Choroid plexus epithelial cell (primary cell): ENCODE measurements around the gene MAP3K5.

Source experiments
- DNase-seq: peaks from one replicate; pipeline ENCODE4 v3.0.0-alpha.2; 2010; ENCODE audit warnings: low read depth
- H3K4me3 ChIP-seq: 2 replicates; pipeline ENCODE4 v1.5.1; 2011; ENCODE audit warnings: low read depth, mild to moderate bottlenecking, control low read depth, low read length, moderate library complexity
- TF ChIP-seq, protein P1 (sequence below): conservative IDR thresholded peaks from 2 replicates; pipeline ENCODE4 v1.5.1; 2011; ENCODE audit warnings: low read depth, mild to moderate bottlenecking, control low read depth, inconsistent platforms, low read length, moderate library complexity

MAP3K5 gene

DNA sequence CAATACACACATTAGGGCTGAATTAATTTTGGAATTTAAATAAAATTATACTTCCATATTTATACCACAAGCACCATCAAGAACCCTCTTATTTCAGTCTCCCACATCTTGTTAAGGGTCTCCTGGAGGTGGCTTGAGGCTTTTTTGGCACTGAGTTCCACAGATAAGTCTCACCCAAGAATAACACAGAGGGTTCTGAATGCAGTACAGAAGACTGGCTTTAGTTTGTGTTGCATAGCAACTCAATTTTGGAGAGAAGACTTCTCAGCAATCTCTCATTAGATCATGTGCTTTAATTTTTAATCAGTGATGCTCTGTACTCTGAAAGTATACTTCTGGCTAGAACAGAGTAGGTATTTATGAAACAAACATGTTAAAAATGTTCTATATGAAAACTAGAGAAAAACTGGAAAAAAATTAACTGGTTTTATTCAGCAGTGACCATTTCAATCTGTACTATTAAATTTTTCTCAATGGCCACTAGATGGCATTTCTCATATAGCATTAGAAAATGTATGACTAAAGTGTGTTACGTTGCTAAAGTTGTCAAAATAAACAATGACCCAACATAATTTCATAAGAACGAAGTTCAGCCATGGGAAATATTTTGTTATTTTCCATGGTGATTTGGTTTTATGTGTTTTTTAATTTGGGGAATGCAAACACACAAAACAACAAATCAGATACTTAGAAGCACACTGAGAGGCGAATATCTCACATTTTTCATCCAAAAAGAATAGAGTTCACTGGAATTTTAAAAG, 209.4 kb downstream of the MAP3K5 start:
- no peak overlapping the region for H3K4me3 ChIP-seq
- peak; percentile 95 for DNase-seq
- TF ChIP-seq, protein P1, sequence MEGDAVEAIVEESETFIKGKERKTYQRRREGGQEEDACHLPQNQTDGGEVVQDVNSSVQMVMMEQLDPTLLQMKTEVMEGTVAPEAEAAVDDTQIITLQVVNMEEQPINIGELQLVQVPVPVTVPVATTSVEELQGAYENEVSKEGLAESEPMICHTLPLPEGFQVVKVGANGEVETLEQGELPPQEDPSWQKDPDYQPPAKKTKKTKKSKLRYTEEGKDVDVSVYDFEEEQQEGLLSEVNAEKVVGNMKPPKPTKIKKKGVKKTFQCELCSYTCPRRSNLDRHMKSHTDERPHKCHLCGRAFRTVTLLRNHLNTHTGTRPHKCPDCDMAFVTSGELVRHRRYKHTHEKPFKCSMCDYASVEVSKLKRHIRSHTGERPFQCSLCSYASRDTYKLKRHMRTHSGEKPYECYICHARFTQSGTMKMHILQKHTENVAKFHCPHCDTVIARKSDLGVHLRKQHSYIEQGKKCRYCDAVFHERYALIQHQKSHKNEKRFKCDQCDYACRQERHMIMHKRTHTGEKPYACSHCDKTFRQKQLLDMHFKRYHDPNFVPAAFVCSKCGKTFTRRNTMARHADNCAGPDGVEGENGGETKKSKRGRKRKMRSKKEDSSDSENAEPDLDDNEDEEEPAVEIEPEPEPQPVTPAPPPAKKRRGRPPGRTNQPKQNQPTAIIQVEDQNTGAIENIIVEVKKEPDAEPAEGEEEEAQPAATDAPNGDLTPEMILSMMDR, result peak; percentile 54

DNA sequence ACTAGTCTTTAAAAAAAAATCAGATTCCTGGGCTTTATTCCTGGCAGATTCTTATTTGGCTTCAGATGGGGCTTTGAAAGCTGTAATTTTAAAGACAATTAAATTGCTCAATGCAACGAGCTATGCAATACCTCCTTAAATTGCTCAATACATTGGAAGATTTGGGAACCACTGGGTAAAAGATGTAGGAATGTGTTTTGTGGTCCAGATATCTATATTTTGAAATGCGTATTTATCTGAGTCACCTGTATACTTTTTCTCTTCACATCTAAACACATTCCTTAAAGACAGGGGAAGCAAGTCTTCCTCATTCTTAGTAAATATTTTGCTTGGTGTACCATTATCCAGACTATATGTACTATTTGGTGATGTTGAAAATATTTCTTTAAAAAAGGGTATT, 212.5 kb downstream of the MAP3K5 start:
- TF ChIP-seq, protein P1, result no peak
- H3K4me3 ChIP-seq, result no peak overlapping the region
- DNase-seq, result peak; percentile 63

DNA sequence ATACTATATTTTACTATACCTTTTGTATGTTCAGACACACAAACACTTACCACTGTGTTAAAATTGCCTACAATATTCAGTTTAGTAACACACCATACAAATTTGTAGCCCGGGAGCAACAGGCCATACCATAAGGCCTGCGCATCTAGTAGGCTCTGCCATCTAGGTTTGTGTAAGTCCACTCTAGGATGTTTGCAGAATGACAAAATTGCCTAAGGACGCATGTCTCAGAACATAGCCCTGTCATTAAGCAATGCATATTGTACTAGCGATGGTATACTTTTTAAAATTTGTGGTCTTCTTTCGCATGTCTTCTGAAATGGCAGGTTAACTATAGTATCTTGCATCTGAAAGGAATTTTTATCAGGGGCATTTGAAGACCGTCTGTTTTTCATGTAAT, 215.5 kb downstream of the MAP3K5 start:
- DNase-seq, result no peak
- TF ChIP-seq, protein P1, result no peak
- H3K4me3 ChIP-seq, result no peak overlapping the region

DNA sequence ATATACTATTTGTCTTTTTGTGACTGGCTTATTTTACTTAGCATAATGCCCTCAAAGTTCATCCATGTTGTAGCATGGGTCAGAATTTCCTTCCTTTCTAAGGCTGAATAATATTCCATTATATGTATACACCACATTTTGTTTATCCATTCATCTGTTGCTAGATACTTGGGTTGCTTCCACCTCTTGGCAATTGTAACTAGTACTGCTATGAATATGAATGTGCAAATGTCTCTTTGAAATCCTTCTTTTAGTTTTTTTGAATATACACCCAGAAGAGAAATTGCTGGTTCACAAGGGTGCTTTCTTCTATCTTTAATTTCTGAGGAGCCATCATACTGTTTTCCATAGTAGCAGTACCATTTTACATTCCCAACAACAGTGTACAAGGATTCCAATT, 220.8 kb downstream of the MAP3K5 start:
- TF ChIP-seq, protein P1, result no peak

DNA sequence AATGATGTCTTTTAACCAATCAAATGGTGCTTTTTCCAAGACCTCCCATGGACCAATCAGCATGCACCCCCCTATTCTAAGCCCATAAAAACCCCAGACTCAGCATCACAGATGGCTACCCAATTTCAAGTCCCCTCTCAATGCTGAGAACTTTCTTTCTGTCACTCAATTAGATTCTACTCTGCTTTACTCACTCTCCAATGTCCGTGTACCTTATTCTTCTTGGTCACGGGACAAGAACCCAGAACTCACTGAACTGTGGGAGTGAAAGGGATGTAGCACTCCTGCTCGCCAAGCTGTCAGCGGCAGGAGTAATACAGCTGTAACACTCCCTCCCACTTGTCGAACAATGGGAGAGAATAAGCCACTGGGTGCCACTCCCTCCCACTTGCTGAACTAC, 221.2 kb downstream of the MAP3K5 start:
- H3K4me3 ChIP-seq, result no peak overlapping the region
- no peak for DNase-seq
- TF ChIP-seq, protein P1, result no peak

More for the DNA sequence above, 220.8 kb downstream of the MAP3K5 start:
- H3K4me3 ChIP-seq, result no peak overlapping the region
- no peak for DNase-seq

DNA sequence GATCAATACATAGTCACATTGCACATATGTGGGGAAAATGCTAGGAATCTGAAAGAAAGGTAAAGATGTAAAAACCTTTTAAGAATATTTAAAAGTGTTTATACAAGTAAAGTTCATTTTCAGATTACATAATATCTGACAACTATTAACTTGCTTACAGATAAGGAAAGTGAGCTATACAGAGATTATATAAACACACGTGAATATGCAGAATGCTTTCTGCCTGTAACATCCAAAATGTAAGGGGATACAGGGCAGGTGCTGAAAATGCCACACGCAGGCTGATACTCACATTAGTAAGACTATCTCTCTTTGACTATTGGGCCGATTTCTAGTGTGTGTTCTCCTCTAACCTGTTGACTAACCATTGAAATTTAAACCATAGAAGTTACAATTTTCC, 224.1 kb downstream of the MAP3K5 start:
- TF ChIP-seq, protein P1, result no peak
- no peak for DNase-seq
- no peak overlapping the region for H3K4me3 ChIP-seq

DNA sequence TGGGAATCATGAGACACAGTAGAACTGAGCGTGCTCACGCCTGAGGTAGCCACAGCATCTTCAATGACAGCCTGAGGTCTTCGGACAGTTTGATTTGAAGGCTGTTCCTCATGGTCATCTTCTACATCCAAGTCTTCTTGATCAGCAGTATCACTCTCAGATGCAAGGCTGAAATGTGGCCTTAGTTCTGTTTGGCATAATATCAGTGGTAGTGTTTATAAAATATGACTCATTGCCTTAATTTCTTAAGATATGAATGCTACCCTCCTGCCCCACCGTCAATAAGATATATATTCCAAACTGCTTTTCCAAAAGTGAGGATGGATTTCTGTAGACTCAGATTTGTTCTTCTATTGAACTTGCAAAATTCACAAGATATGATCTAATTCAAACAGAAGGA, 224.6 kb downstream of the MAP3K5 start:
- TF ChIP-seq, protein P1, result no peak
- no peak overlapping the region for H3K4me3 ChIP-seq
- no peak for DNase-seq
